ENCODE measurements around the gene PTPN7.
"Not testable (repeated sequence)": the region's sequence is repeated elsewhere in the genome, so short reads cannot be mapped to it uniquely, and the experiment has no call there.

- not testable (repeated sequence) for TF ChIP-seq CTCF (conservative IDR thresholded peaks at IDR 0.05; ENCODE audit: low read depth, low read length); EZH2 (IDR thresholded peaks at IDR 0.05; ENCODE audit: borderline replicate concordance, low read depth, low read length, poor library complexity, severe bottlenecking)
These were observed 31.0 kb upstream of the PTPN7 start for GRCh38 chr1:202191391-202191790.
